Mesodermal cell (in vitro differentiated cells): ENCODE measurements around the gene SUPT3H.
A peak's percentile ranks its signal among the peaks of the same experiment; 100 is the strongest.

ENCODE experiments used
- H3K27ac ChIP-seq: 2 replicates; pipeline ENCODE4 v1.7.0; 2013; ENCODE audit warnings: mild to moderate bottlenecking, low read depth, low read length, moderate library complexity; ENCODE audit not compliant: severe bottlenecking
- H3K36me3 ChIP-seq: 2 replicates; pipeline ENCODE4 v1.7.1; 2013; ENCODE audit warnings: mild to moderate bottlenecking, low read length, moderate library complexity; ENCODE audit not compliant: control insufficient read depth, insufficient read depth
- H3K4me1 ChIP-seq: one replicate; pipeline ENCODE4 v1.7.1; 2013; ENCODE audit warnings: mild to moderate bottlenecking, low read length; ENCODE audit not compliant: insufficient read depth, control insufficient read depth, poor library complexity, severe bottlenecking
- H3K4me3 ChIP-seq: 2 replicates; pipeline ENCODE4 v1.7.0; 2013; ENCODE audit warnings: low read length, control low read depth, mild to moderate bottlenecking; ENCODE audit not compliant: insufficient read depth, poor library complexity, severe bottlenecking; ENCODE audit errors: extremely low read depth
- H3K9me3 ChIP-seq: 2 replicates; pipeline ENCODE4 v1.7.1; 2013; ENCODE audit warnings: mild to moderate bottlenecking, low read length, moderate library complexity; ENCODE audit not compliant: control insufficient read depth
- WGBS, 2 experiments: methylation state at CpG; one replicate each; pipeline ENCODE4 v1.1.5; 2013; ENCODE audit warnings: missing lambda C conversion rate in 2 of 2; ENCODE audit not compliant: insufficient coverage in 2 of 2; 5-methylcytosine and 5-hydroxymethylcytosine counted together

The SUPT3H gene

GRCh38 chr6:45118754-45119153, 259.0 kb downstream of the SUPT3H start:
- H3K4me3 ChIP-seq: no peak overlapping the region
- WGBS, 2 experiments: 80% methylated on average over 1 of the region's 1 CpG; no CpG with 5 or more reads in 1 of the 2 experiments
- no peak overlapping the region for H3K27ac ChIP-seq
- H3K36me3 ChIP-seq: no peaks in the 10 kb centered on the region
- H3K9me3 ChIP-seq: no peaks in the 10 kb centered on the region
- peaks cover 20% of the 10 kb centered on the region for H3K4me1 ChIP-seq

GRCh38 chr6:45116714-45117410, 260.9 kb downstream of the SUPT3H start:
- H3K4me1 ChIP-seq: peaks cover 20% of the 10 kb centered on the region
- H3K36me3 ChIP-seq: no peaks in the 10 kb centered on the region
- H3K4me3 ChIP-seq: no peak overlapping the region
- H3K27ac ChIP-seq: peak overlapping the region; percentile 88
- no peaks in the 10 kb centered on the region for H3K9me3 ChIP-seq

- 80% methylated on average over 1 of the region's 3 CpGs for WGBS, 2 experiments
- no peaks in the 10 kb centered on the region for H3K36me3 ChIP-seq
Measured at GRCh38 chr6:45115696-45116095, 262.0 kb downstream of the SUPT3H start.

DNA sequence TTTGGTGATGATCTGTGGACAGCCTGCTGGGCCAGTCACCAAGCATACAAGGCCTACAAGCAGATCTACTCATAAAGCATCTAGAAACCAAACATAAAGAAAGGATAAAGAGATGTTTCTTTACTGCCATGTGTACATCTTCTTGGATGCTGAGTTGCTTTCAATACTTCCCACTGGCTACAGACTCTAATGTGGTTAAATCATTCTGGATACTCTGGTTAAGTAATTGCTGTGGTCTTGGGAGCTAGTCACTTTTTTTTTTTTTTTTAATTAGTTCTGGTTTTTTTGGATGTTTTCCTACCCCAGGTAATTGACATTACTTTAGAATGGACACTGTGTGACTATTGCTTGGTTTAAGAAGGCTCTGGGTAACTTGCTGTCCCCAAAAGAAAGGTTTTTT, 265.0 kb downstream of the SUPT3H start:
- Histone ChIP-seq H3K27ac (no peak overlapping the region), H3K9me3 (no peaks in the 10 kb centered on the region), H3K4me1 (peaks cover 8% of the 10 kb centered on the region), H3K36me3 (no peaks in the 10 kb centered on the region), H3K4me3 (no peak overlapping the region)

More at GRCh38 chr6:45115696-45116095, 262.0 kb downstream of the SUPT3H start:
- Histone ChIP-seq H3K9me3 (no peaks in the 10 kb centered on the region), H3K27ac (peak overlapping the region; percentile 88), H3K4me1 (peaks cover 17% of the 10 kb centered on the region), H3K4me3 (no peak overlapping the region)

DNA sequence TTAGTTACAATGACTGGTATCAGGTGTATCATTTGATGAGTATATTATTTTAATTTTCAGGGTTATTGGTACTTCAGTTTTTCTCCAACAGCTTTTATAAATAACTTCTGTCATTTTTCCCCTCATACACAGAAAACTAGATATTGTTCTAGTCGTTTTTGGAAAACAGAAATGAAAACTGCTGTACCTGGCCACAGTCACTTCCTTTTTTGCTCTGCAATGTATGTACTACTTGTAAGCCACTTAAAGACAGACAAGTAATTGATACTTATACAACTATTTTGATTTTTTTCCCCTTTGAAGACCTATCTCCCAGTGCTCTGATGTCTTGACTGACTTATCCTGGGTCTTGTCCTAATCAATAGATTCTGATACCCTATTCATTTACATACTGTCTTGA, 268.2 kb downstream of the SUPT3H start:
- 80 to 90% methylated on average over 1 of the region's 1 CpG for WGBS, 2 experiments
- H3K36me3 ChIP-seq: no peaks in the 10 kb centered on the region

GRCh38 chr6:45105170-45105820, 272.4 kb downstream of the SUPT3H start:
- Histone ChIP-seq H3K4me3 (no peak overlapping the region), H3K9me3 (no peaks in the 10 kb centered on the region), H3K27ac (no peak overlapping the region), H3K4me1 (no peaks in the 10 kb centered on the region), H3K36me3 (no peaks in the 10 kb centered on the region)
- WGBS, 2 experiments: no CpG with 5 or more reads among the region's 2 CpGs

More for the DNA sequence above, 268.2 kb downstream of the SUPT3H start:
- no peak overlapping the region for H3K4me3 ChIP-seq
- no peaks in the 10 kb centered on the region for H3K9me3 ChIP-seq
- no peaks in the 10 kb centered on the region for H3K4me1 ChIP-seq
- no peak overlapping the region for H3K27ac ChIP-seq

- no peaks in the 10 kb centered on the region for H3K36me3 ChIP-seq
- H3K4me3 ChIP-seq: no peak overlapping the region
- no peaks in the 10 kb centered on the region for H3K9me3 ChIP-seq
- no CpG with 5 or more reads among the region's 1 CpG for WGBS, 2 experiments
- no peaks in the 10 kb centered on the region for H3K4me1 ChIP-seq
- H3K27ac ChIP-seq: no peak overlapping the region
Measured at GRCh38 chr6:45104429-45104828, 273.3 kb downstream of the SUPT3H start.

DNA sequence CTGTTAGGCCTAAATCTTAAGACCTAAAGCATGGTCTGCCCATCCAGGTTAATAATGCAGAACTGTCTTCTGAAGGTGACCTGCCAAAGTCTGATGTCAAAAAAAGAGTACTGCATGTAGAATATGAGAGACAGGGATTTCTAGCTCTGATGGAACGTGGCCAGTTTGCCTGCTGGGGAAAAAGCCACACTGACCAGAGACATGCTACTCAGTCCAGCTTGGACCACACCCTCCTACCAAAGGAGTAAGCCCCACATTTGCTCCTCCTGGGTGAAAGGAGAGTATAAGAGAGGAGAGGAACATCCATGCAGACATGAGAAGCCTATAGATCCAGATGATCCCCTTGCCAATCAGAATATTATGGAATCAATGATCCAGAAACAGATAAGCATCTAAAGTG, 279.5 kb downstream of the SUPT3H start:
- Histone ChIP-seq H3K4me3 (no peak overlapping the region), H3K4me1 (no peaks in the 10 kb centered on the region), H3K36me3 (no peaks in the 10 kb centered on the region), H3K9me3 (no peaks in the 10 kb centered on the region), H3K27ac (no peak overlapping the region)
- no CpG with 5 or more reads among the region's 1 CpG for WGBS, 2 experiments

DNA sequence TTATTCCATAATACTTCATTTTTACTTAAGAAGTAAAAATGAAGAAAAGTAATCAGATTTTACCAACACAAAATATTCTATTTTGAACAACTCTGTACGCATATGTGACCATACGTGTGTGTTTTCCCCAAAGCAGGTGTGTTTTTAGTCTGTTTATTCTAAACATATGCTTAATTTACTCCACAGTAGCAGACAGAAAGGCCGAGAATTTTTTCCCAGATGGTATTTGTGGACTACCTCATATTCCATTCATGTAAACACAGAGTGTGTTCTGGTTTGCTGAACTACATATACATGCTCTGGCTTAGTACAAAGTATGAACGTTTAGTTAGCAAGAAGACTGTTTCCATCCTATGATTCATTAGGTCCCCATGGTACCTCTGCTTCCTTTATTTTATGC, 282.9 kb downstream of the SUPT3H start:
- H3K27ac ChIP-seq: no peak overlapping the region
- no peaks in the 10 kb centered on the region for H3K4me1 ChIP-seq
- no peaks in the 10 kb centered on the region for H3K9me3 ChIP-seq
- whole genome bisulfite sequencing, 2 experiments: 100% methylated on average over 1 of the region's 4 CpGs; no CpG with 5 or more reads in 1 of the 2 experiments
- H3K36me3 ChIP-seq: no peaks in the 10 kb centered on the region
- no peak overlapping the region for H3K4me3 ChIP-seq

DNA sequence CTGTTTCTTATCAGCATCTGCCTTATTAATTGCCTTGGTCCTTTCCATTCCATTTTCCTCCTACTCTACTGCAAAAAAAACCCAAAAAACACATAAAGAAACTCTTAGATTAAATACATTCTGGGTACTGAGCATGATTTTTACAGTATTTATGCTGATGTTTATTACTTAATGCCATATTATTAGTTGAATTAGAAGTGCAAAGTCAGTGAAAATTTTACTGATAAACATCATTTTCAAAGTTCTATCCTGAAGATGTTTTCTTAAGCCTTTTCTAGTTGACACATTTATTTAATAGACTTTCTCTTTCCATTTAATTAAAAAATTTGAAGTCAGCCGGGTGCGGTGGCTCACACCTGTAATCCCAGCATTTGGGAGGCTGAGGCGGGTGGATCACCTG, 285.6 kb downstream of the SUPT3H start:
- H3K27ac ChIP-seq: no peak overlapping the region
- no peaks in the 10 kb centered on the region for H3K9me3 ChIP-seq
- H3K4me1 ChIP-seq: no peaks in the 10 kb centered on the region
- H3K4me3 ChIP-seq: no peak overlapping the region
- WGBS, 2 experiments: 92 to 97% methylated on average over 3 of the region's 3 CpGs
- no peaks in the 10 kb centered on the region for H3K36me3 ChIP-seq

GRCh38 chr6:45086360-45087084, 291.2 kb downstream of the SUPT3H start:
- Histone ChIP-seq H3K9me3 (no peaks in the 10 kb centered on the region), H3K36me3 (no peaks in the 10 kb centered on the region), H3K27ac (no peak overlapping the region), H3K4me1 (no peaks in the 10 kb centered on the region), H3K4me3 (no peak overlapping the region)
- WGBS, 2 experiments: no CpG with 5 or more reads among the region's 5 CpGs
